SK-N-SH (cell line): Measurements from ENCODE around the gene DBET. TPM values are rescaled to one million over a fixed set of nuclear protein-coding genes. Genes with fewer than 3 reads are reported as not detected.

ENCODE experiments used
- CTCF ChIA-PET: fragments of 300-600, 350-600 bp; formaldehyde crosslinking; extraction: SDS; loops from one replicate; lab custom pipeline; 2021; lab: Yijun Ruan, JAX
- POLR2A ChIA-PET: fragments of 350-600 bp; sonication (Branson Sonifier 250); formaldehyde crosslinking; extraction: SDS; loops from one replicate; lab custom pipeline; 2020; ENCODE audit warnings: antibody characterized with exemption, inconsistent platforms; lab: Yijun Ruan, JAX
- DNase-seq: peaks from one replicate; pipeline ENCODE4 v3.0.0; 2012
- H2AFZ ChIP-seq: fragments of 200-600 bp; sonication (generic); 2 replicates; pipeline ENCODE4 v1.8.1; 2016; ENCODE audit warnings: antibody characterized with exemption, mild to moderate bottlenecking, low read depth
- H3F3A ChIP-seq: fragments of 200-600 bp; sonication (generic); replicated peaks from 2 replicates; pipeline ENCODE3; 2016; ENCODE audit warnings: antibody characterized with exemption, mild to moderate bottlenecking; ENCODE audit not compliant: insufficient read depth
- H3K27ac ChIP-seq, 2 experiments: fragments of 200-500 bp in 1 of 2; fragments of 200-600 bp in 1 of 2; sonication (Bioruptor generic) in 1 of 2; sonication (generic), shearing (Covaris generic) in 1 of 2; 2 replicates each; pipeline versions ENCODE4 v1.5.1 to v1.6.1; 2014 to 2016; ENCODE audit warnings: low read depth in 2 of 2, inconsistent platforms in 1 of 2, low read length in 1 of 2, mild to moderate bottlenecking in 1 of 2, mixed read lengths in 1 of 2
- H3K27me3 ChIP-seq: fragments of 200-600 bp; sonication (generic), shearing (Covaris generic); 2 replicates; pipeline ENCODE4 v1.6.1; 2016; ENCODE audit warnings: mixed run types; ENCODE audit not compliant: insufficient read depth
- H3K36me3 ChIP-seq, 2 experiments: fragments of 200-500 bp in 1 of 2; fragments of 200-600 bp in 1 of 2; sonication (Bioruptor generic) in 1 of 2; sonication (generic) in 1 of 2; replicated peaks in 1 of 2; 2 replicates each; pipeline versions ENCODE3 to v1.5.1; 2014 to 2016; ENCODE audit warnings: low read length in 1 of 2, mild to moderate bottlenecking in 1 of 2; ENCODE audit not compliant: insufficient read depth in 2 of 2, control insufficient read depth in 1 of 2
- H3K4me1 ChIP-seq, 2 experiments: fragments of 200-500 bp in 1 of 2; fragments of 200-600 bp in 1 of 2; sonication (Bioruptor generic) in 1 of 2; sonication (generic), shearing (Covaris generic) in 1 of 2; 2 replicates each; pipeline versions ENCODE4 v1.5.1 to v1.6.1; 2014 to 2016; ENCODE audit warnings: low read depth in 1 of 2, low read length in 1 of 2, mixed run types in 1 of 2; ENCODE audit not compliant: insufficient read depth in 2 of 2, control insufficient read depth in 1 of 2
- H3K4me2 ChIP-seq: fragments of 200-600 bp; sonication (generic), shearing (Covaris generic); 2 replicates; pipeline ENCODE4 v1.6.1; 2017; ENCODE audit warnings: mixed run types
- H3K4me3 ChIP-seq, 2 experiments: fragments of 200-500 bp in 1 of 2; fragments of 200-600 bp in 1 of 2; sonication (Bioruptor generic) in 1 of 2; sonication (generic), shearing (Covaris generic) in 1 of 2; 2 replicates each; pipeline versions ENCODE4 v1.5.1 to v1.8.1; 2014 to 2016; ENCODE audit warnings: low read depth in 2 of 2, inconsistent platforms in 1 of 2, low read length in 1 of 2, mild to moderate bottlenecking in 1 of 2, mixed read lengths in 1 of 2, moderate library complexity in 1 of 2
- H3K79me2 ChIP-seq: fragments of 200-600 bp; sonication (generic); 2 replicates; pipeline ENCODE4 v1.8.1; 2017; ENCODE audit warnings: mild to moderate bottlenecking; ENCODE audit not compliant: insufficient read depth
- H3K9ac ChIP-seq: fragments of 200-600 bp; sonication (generic); 2 replicates; pipeline ENCODE4 v1.6.1; 2017; ENCODE audit warnings: mixed run types
- H3K9me2 ChIP-seq: fragments of 200-600 bp; sonication (generic); 2 replicates; pipeline ENCODE4 v1.6.1; 2017; ENCODE audit warnings: mixed run types
- H3K9me3 ChIP-seq: fragments of 200-600 bp; sonication (generic); 2 replicates; pipeline ENCODE4 v1.6.1; 2017; ENCODE audit warnings: mixed run types, mild to moderate bottlenecking, moderate library complexity
- H4K20me1 ChIP-seq: fragments of 200-600 bp; sonication (generic); 2 replicates; pipeline ENCODE4 v1.6.1; 2017; ENCODE audit warnings: mild to moderate bottlenecking, mixed run types; ENCODE audit not compliant: insufficient read depth
- CTCF ChIP-seq: fragments of 200-600 bp; sonication (generic); IDR thresholded peaks from 2 replicates; pipeline ENCODE4 v1.6.1; 2017; ENCODE audit warnings: antibody characterized with exemption, mild to moderate bottlenecking, moderate library complexity
- EZH2phosphoT487 ChIP-seq: fragments of 200-600 bp; sonication (generic); IDR thresholded peaks from 2 replicates; pipeline ENCODE4 v1.6.1; 2017; ENCODE audit warnings: low read depth, mixed run types, mild to moderate bottlenecking, antibody characterized with exemption, moderate library complexity, borderline replicate concordance
- FOSL2 ChIP-seq: IDR thresholded peaks from 2 replicates; pipeline ENCODE4 v1.4.0; 2012; ENCODE audit warnings: low read depth, mild to moderate bottlenecking, moderate library complexity, borderline replicate concordance
- FOXJ3 ChIP-seq: sonication (generic); formaldehyde crosslinking; IDR thresholded peaks from 2 replicates; pipeline ENCODE4 v1.5.1; 2020; ENCODE audit warnings: mild to moderate bottlenecking, missing genetic modification reagents
- GATA2 ChIP-seq: sonication (generic); formaldehyde crosslinking; IDR thresholded peaks from 2 replicates; pipeline ENCODE4 v1.5.0; 2020; ENCODE audit warnings: mild to moderate bottlenecking, missing genetic modification reagents
- JUND ChIP-seq: IDR thresholded peaks from 2 replicates; pipeline ENCODE4 v1.4.0; 2012
- MAX ChIP-seq: IDR thresholded peaks from 2 replicates; pipeline ENCODE4 v1.4.0; 2012; ENCODE audit warnings: low read depth
- MEF2A ChIP-seq: IDR thresholded peaks from 2 replicates; pipeline ENCODE4 v1.4.0; 2012; ENCODE audit warnings: low read depth, borderline replicate concordance
- NRF1 ChIP-seq: IDR thresholded peaks from 2 replicates; pipeline ENCODE4 v1.6.1; 2012; ENCODE audit warnings: low read depth, mild to moderate bottlenecking, low read length
- PBX3 ChIP-seq: IDR thresholded peaks from 2 replicates; pipeline ENCODE4; 2012
- RAD21 ChIP-seq: IDR thresholded peaks from 2 replicates; pipeline ENCODE4 v1.6.1; 2012; ENCODE audit warnings: mild to moderate bottlenecking, low read length
- RXRA ChIP-seq: IDR thresholded peaks from 2 replicates; pipeline ENCODE4 v1.4.0; 2012; ENCODE audit warnings: low read depth, mild to moderate bottlenecking, borderline replicate concordance
- SIN3A ChIP-seq: IDR thresholded peaks from 2 replicates; pipeline ENCODE4 v1.6.1; 2012; ENCODE audit warnings: low read depth, mild to moderate bottlenecking, low read length, moderate library complexity, borderline replicate concordance
- TAF1 ChIP-seq: IDR thresholded peaks from 2 replicates; pipeline ENCODE4 v1.6.1; 2012; ENCODE audit warnings: low read depth, mild to moderate bottlenecking, low read length, moderate library complexity, borderline replicate concordance
- TCF12 ChIP-seq: IDR thresholded peaks from 2 replicates; pipeline ENCODE4 v1.4.0; 2012
- TEAD4 ChIP-seq: IDR thresholded peaks from 2 replicates; pipeline ENCODE4 v1.4.0; 2012; ENCODE audit warnings: mild to moderate bottlenecking, borderline replicate concordance; ENCODE audit not compliant: insufficient read depth
- USF1 ChIP-seq: IDR thresholded peaks from 2 replicates; pipeline ENCODE4 v1.4.0; 2012; ENCODE audit warnings: low read depth, borderline replicate concordance
- WGBS: methylation state at CpG from one replicate; pipeline ENCODE4 v1.1.6; 2017; ENCODE audit warnings: low lambda C conversion rate; 5-methylcytosine and 5-hydroxymethylcytosine counted together
- polyA plus RNA-seq, 3 experiments: library from polyadenylated mRNA; depleted of rRNA; stranded (reverse); fragments of >200 nt; gene quantifications; 2 replicates each; pipeline ENCODE4 v1.2.3, GENCODE V29; 2012

The DBET gene
- polyA plus RNA-seq, 1 of the 3 experiments (the other 2 are of a cell fraction), result not detected

- ChIA-PET CTCF (no interaction called here), POLR2A (no interaction called here)
- 55% methylated on average over 37 of the region's 43 CpGs for WGBS
- no peaks in the 10 kb centered on the region for H3K36me3 ChIP-seq
- H3K4me2 ChIP-seq, result no peak overlapping the region
- H4K20me1 ChIP-seq, result no peaks in the 10 kb centered on the region
- no peak overlapping the region for H3K27ac ChIP-seq
- peaks cover 13% of the 10 kb centered on the region for H3K27me3 ChIP-seq
- no peaks in the 10 kb centered on the region for H3K79me2 ChIP-seq
- H2AFZ ChIP-seq, result no peak overlapping the region
- TF ChIP-seq TAF1 (no peak), FOSL2 (no peak)
- no peak overlapping the region for H3K4me3 ChIP-seq
- DNase-seq, result peak; percentile 22
- no peaks in the 10 kb centered on the region for H3K9me3 ChIP-seq
- peaks cover 5% of the 10 kb centered on the region for H3F3A ChIP-seq
- peaks cover 0 to 6% of the 10 kb centered on the region in 2 experiments; a peak in 1 of 4 replicates for H3K4me1 ChIP-seq
- no peak overlapping the region for H3K9ac ChIP-seq
- H3K9me2 ChIP-seq, result no peaks in the 10 kb centered on the region
These were observed 47.7 kb upstream of the DBET start for GRCh38 chr4:190016369-190017289.

GRCh38 chr4:190017357-190018200 lies 46.7 kb upstream of the DBET start:
- Histone ChIP-seq H3K27ac (no peak overlapping the region), H3F3A (peaks cover 5% of the 10 kb centered on the region), H3K4me3 (no peak overlapping the region), H3K4me2 (no peak overlapping the region), H2AFZ (no peak overlapping the region), H3K9ac (no peak overlapping the region), H4K20me1 (no peaks in the 10 kb centered on the region), H3K79me2 (no peaks in the 10 kb centered on the region), H3K4me1 (peaks cover 0 to 6% of the 10 kb centered on the region in 2 experiments; a peak in 1 of 4 replicates), H3K36me3 (no peaks in the 10 kb centered on the region), H3K27me3 (peaks cover 13% of the 10 kb centered on the region), H3K9me3 (no peaks in the 10 kb centered on the region), H3K9me2 (no peaks in the 10 kb centered on the region)
- DNase-seq, result peak; percentile 52
- no peak for TF ChIP-seq FOXJ3 (CRISPR knock-in tag)
- TF ChIP-seq RXRA, result no peak
- TF ChIP-seq JUND, result no peak
- TF ChIP-seq PBX3, result no peak
- no peak for TF ChIP-seq EZH2phosphoT487
- TF ChIP-seq SIN3A, result no peak
- no peak for TF ChIP-seq MEF2A
- no peak for TF ChIP-seq FOSL2
- no peak for TF ChIP-seq TAF1
- no peak for TF ChIP-seq TEAD4
- TF ChIP-seq GATA2 (CRISPR knock-in tag), result no peak
- no peak for TF ChIP-seq USF1
- no peak for TF ChIP-seq MAX
- no peak for TF ChIP-seq NRF1
- TF ChIP-seq CTCF, result no peak
- no peak for TF ChIP-seq TCF12
- no peak for TF ChIP-seq RAD21
- ChIA-PET POLR2A (no interaction called here), CTCF (no interaction called here)
- 31% methylated on average over 50 of the region's 62 CpGs for WGBS
